Kidney epithelial cell (primary cell): ENCODE data around the gene THSD7A. TPM values are rescaled to one million over a fixed set of nuclear protein-coding genes. Genes with fewer than 3 reads are reported as not detected.

Source experiments
- DNase-seq: peaks from one replicate; pipeline ENCODE4 v3.0.0-alpha.2; 2010; ENCODE audit warnings: low read depth
- H3K27me3 ChIP-seq: 2 replicates; pipeline ENCODE4 v1.6.0; 2011; ENCODE audit warnings: low read length; ENCODE audit not compliant: control insufficient read depth, insufficient read depth
- H3K36me3 ChIP-seq: 2 replicates; pipeline ENCODE4 v1.5.1; 2011; ENCODE audit warnings: low read length; ENCODE audit not compliant: control insufficient read depth, insufficient read depth
- H3K4me3 ChIP-seq: 2 replicates; pipeline ENCODE4 v1.5.1; 2011; ENCODE audit warnings: low read depth, mild to moderate bottlenecking, control low read depth, low read length
- CTCF ChIP-seq: IDR thresholded peaks from 2 replicates; pipeline ENCODE4 v1.5.1; 2011; ENCODE audit warnings: mild to moderate bottlenecking, moderate library complexity, low read length, control low read depth, inconsistent platforms; ENCODE audit not compliant: insufficient read depth, poor library complexity, severe bottlenecking
- total RNA-seq: library from RNA; depleted of rRNA; stranded (reverse); fragments of >200 nt; gene quantifications from 2 replicates; pipeline ENCODE4 v1.2.3, GENCODE V29; 2015

Gene THSD7A
- total RNA-seq, 1 donor from 2014 or later, result 27.3 TPM

GRCh38 chr7:11811709-11812108 is 20.3 kb downstream of the THSD7A start:
- no peaks in the 10 kb centered on the region for H3K27me3 ChIP-seq
- no peak overlapping the region for H3K4me3 ChIP-seq
- H3K36me3 ChIP-seq, result no peaks in the 10 kb centered on the region
- no peak for DNase-seq
- TF ChIP-seq CTCF, result no peak

- no peaks in the 10 kb centered on the region for H3K36me3 ChIP-seq
- H3K27me3 ChIP-seq, result no peaks in the 10 kb centered on the region
- no peak for DNase-seq
- H3K4me3 ChIP-seq, result no peak overlapping the region
- no peak for TF ChIP-seq CTCF
These were observed 21.9 kb downstream of the THSD7A start for GRCh38 chr7:11810043-11810625.

GRCh38 chr7:11807000-11807399 is 25.0 kb downstream of the THSD7A start:
- TF ChIP-seq CTCF, result no peak
- Histone ChIP-seq H3K27me3 (no peaks in the 10 kb centered on the region), H3K4me3 (no peak overlapping the region), H3K36me3 (no peaks in the 10 kb centered on the region)
- DNase-seq, result no peak

GRCh38 chr7:11804621-11805020 is 27.4 kb downstream of the THSD7A start:
- Histone ChIP-seq H3K4me3 (no peak overlapping the region), H3K27me3 (no peaks in the 10 kb centered on the region), H3K36me3 (no peaks in the 10 kb centered on the region)
- no peak for DNase-seq
- TF ChIP-seq CTCF, result no peak

GRCh38 chr7:11795231-11795630 is 36.8 kb downstream of the THSD7A start:
- Histone ChIP-seq H3K36me3 (no peaks in the 10 kb centered on the region), H3K27me3 (no peaks in the 10 kb centered on the region), H3K4me3 (no peak overlapping the region)
- no peak for TF ChIP-seq CTCF
- DNase-seq, result no peak

- DNase-seq, result no peak
- H3K27me3 ChIP-seq, result no peaks in the 10 kb centered on the region
- TF ChIP-seq CTCF, result no peak
- H3K36me3 ChIP-seq, result no peaks in the 10 kb centered on the region
- no peak overlapping the region for H3K4me3 ChIP-seq
These were observed 39.8 kb downstream of the THSD7A start for GRCh38 chr7:11792166-11792565.
